Thoracic aorta (tissue), 2 donors: ENCODE data around the gene RAB1B. TPM values are rescaled to one million over a fixed set of nuclear protein-coding genes. Genes with fewer than 3 reads are reported as not detected.

Experiments
- ATAC-seq: fragments of 150-250 bp; one replicate; pipeline ENCODE4 v1.8.0; 2017; ENCODE audit warnings: low read depth; ENCODE audit not compliant: insufficient number of reproducible peaks, low FRiP score
- DNase-seq: peaks from one replicate; pipeline ENCODE4 v3.0.0-alpha.2; 2020; ENCODE audit warnings: low spot score
- H3K27ac ChIP-seq, 2 donors: fragments of 200-600 bp; sonication (generic); 1 replicate in 1 of 2; 2 replicates in 1 of 2; pipeline ENCODE4 v1.5.1; 2016; ENCODE audit warnings: mild to moderate bottlenecking in 2 of 2, moderate library complexity in 2 of 2
- H3K27me3 ChIP-seq: fragments of 200-600 bp; sonication (generic); replicated peaks from 2 replicates; pipeline ENCODE4 v1.6.0; 2016; ENCODE audit warnings: mild to moderate bottlenecking; ENCODE audit not compliant: insufficient read depth
- H3K36me3 ChIP-seq: fragments of 200-600 bp; sonication (generic); one replicate; pipeline ENCODE4 v1.5.1; 2016
- H3K4me1 ChIP-seq, 2 donors: fragments of 200-600 bp; sonication (generic); 1 replicate in 1 of 2; 2 replicates in 1 of 2; pipeline versions ENCODE4 v1.5.1 to v1.6.0; 2016; ENCODE audit warnings: low read depth in 2 of 2, mild to moderate bottlenecking in 1 of 2; ENCODE audit not compliant: control insufficient read depth in 1 of 2
- H3K4me3 ChIP-seq: fragments of 200-600 bp; sonication (generic); 2 replicates; pipeline ENCODE4 v1.5.1; 2016; ENCODE audit warnings: mild to moderate bottlenecking
- H3K9me3 ChIP-seq: fragments of 200-600 bp; sonication (generic); 2 replicates; pipeline ENCODE4 v1.5.1; 2016
- CTCF ChIP-seq: fragments of 200-600 bp; sonication (generic); IDR thresholded peaks from one replicate; pipeline ENCODE4 v1.5.1; 2019; ENCODE audit warnings: antibody characterized with exemption
- total RNA-seq, 2 donors: library from RNA; depleted of rRNA; stranded (reverse); fragments of >200 nt; gene quantifications; one replicate each; pipeline versions ENCODE4 v1.1.0 to v1.2.3, GENCODE V29; 2016

Gene RAB1B
- total RNA-seq, 2 donors from 2014 or later: 57.2 to 96.0 TPM

DNA sequence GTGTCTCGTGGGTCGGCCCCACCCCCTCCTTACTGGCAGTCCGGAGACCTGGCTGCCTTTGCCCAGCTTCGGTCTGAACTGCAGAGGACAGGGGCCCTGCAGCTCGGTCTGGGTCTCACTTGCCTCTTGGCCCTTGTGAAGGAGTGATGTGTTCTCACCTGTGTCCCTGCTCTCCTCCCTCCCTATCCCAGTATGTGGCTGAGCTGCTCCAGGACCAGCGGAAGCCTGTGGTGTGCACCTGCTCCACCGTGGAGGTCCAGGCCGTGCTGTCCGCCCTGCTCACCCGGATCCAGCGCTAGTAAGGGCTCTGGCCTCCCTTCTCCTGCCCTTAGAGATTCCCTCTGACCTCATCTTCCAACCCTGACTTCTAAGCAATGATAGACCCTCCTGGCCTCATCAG is 35.7 kb upstream of the RAB1B start:
- Histone ChIP-seq H3K27me3 (no peaks in the 10 kb centered on the region), H3K4me3 (no peak overlapping the region), H3K4me1 (no peaks in the 10 kb centered on the region), H3K9me3 (no peaks in the 10 kb centered on the region), H3K27ac (no peak overlapping the region), H3K36me3 (peaks cover 66% of the 10 kb centered on the region)
- ATAC-seq: no peak
- DNase-seq: no peak
- no peak for TF ChIP-seq CTCF

DNA sequence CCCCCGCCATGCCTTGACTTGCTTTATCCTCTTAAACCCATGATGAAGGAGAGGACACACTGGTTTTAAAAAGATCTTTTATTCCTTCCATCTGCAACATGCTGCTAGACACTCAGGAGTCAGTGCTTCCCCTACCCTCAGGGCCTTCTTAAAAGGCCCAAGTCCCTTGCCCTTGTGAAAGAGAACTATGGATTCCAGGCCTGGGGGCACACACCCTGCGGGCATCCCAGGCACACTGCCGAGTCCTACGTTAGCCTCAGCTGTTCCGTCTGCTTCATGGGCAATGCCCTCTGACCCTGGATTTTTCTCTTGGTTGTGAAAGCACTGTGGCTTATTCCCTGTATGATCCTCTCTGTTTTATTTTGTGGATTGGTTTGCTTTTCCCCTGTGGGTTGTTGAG is 35.1 kb upstream of the RAB1B start:
- ATAC-seq: no peak
- Histone ChIP-seq H3K4me3 (no peak overlapping the region), H3K4me1 (no peaks in the 10 kb centered on the region), H3K27ac (no peak overlapping the region), H3K9me3 (no peaks in the 10 kb centered on the region), H3K27me3 (no peaks in the 10 kb centered on the region), H3K36me3 (peaks cover 68% of the 10 kb centered on the region)
- DNase-seq: no peak
- TF ChIP-seq CTCF: no peak

DNA sequence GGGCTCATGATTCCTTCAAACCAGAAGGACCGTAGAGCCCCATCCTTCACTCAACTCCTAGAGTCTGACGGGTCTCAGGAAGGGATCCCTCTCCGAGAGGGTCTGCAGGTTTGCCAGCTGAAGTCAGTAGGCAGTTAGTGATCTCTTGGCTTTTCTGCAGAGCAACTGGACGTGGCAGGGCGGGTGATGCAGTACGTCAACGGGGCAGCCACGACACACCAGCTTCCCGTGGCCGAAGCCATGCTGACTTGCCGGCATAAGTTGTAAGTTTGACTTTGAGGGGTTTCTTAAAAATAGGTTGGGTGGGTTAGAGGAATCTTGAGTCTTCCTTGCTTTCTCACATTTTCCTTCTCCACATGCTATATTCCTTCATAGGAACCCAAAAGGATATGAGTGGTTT is 33.3 kb upstream of the RAB1B start:
- no peak for ATAC-seq
- Histone ChIP-seq H3K4me3 (no peak overlapping the region), H3K4me1 (no peaks in the 10 kb centered on the region), H3K9me3 (no peaks in the 10 kb centered on the region), H3K27ac (no peak overlapping the region), H3K36me3 (peaks cover 79% of the 10 kb centered on the region), H3K27me3 (no peaks in the 10 kb centered on the region)
- no peak for DNase-seq
- no peak for TF ChIP-seq CTCF

DNA sequence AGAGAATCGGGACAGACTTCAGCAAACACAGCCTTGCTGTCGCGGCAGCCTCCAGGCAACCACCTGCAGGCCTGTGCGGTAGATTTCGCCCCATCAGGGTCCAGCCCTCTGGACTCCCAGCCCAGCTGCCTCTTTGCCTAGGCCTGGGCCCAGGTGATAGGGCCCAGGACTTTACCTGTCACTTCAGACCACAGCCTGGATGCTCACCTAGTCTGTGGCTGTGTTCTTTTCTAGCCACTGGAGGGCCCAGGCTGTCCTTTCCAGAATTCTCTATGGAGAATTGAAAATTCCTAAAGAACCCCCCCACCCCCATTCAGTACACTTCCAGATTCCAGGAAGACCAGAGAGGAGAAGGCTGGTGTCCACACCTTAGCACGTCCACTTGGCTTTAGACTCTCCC is 30.6 kb upstream of the RAB1B start:
- Histone ChIP-seq H3K9me3 (no peaks in the 10 kb centered on the region), H3K36me3 (peaks cover 66% of the 10 kb centered on the region), H3K4me3 (no peak overlapping the region), H3K4me1 (no peaks in the 10 kb centered on the region), H3K27ac (no peak overlapping the region), H3K27me3 (no peaks in the 10 kb centered on the region)
- no peak for DNase-seq
- no peak for TF ChIP-seq CTCF
- no peak for ATAC-seq

DNA sequence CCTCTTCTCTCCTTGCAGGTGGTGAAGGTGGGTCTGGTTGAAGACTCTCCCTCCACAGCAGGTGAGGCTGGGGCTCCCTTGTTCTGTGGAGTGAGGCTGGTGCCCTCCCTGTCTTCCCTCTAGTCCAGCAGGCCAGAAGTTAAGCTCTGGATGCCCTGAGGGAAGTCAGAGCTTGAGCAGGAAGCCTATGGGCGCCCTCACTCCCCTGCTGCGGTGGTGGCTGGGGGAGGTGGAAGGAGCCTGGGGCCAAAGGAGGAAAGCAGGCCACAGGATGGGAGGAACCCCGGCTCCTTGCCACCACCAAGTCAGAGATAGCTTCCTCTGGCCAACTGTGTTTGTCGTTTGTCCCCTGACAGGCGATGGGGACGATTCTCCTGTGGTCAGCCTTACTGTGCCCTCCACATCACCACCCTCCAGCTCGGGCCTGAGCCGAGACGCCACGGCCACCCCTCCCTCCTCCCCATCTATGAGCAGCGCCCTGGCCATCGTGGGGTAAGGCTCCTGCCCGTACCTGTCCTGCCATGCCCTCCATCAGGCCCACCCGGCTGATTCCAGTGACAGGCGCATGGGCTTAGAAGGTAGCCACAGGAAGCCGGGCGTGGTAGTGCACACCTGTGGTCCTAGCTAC is 29.5 kb upstream of the RAB1B start:
- no peaks in the 10 kb centered on the region for H3K9me3 ChIP-seq
- no peak overlapping the region for H3K27ac ChIP-seq
- ATAC-seq (no peak), DNase-seq (no peak)
- no peaks in the 10 kb centered on the region for H3K27me3 ChIP-seq
- TF ChIP-seq CTCF: no peak
- H3K4me3 ChIP-seq: no peak overlapping the region
- H3K36me3 ChIP-seq: peaks cover 56% of the 10 kb centered on the region
- no peaks in the 10 kb centered on the region for H3K4me1 ChIP-seq
